ENCODE data around the gene DROSHA. TPM values are rescaled to one million over a fixed set of nuclear protein-coding genes. Genes with fewer than 3 reads are reported as not detected.

The DROSHA gene
- total RNA-seq, 1 experiment from 2014 or later = 106 TPM

DNA sequence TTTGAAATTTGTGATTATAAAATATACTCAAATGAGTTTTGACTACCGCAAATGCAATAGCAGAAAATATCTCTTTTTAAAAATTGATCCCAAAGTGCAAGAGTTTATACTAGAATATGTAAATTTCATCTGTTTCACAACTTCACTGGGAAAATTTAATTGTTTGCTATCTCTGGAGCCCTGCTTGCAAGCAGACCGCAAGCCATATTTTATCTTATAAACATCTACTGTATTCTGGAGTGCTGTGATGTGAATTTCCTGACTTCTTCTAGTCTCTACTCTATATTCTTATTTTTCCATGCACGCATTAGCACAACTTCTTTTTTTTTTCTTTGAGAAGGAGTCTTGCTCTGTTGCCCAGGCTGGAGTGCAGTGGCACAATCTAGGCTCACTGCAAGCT, 98.7 kb downstream of the DROSHA start:
- H2BK120ac ChIP-seq (ENCODE audit: low read depth, low read length, poor library complexity, severe bottlenecking) = no peak overlapping the region
- Mint-ChIP-seq H3K9me3 (no peaks in the 10 kb centered on the region), H3K36me3 (ENCODE audit: insufficient read depth in 1 of 3, low read depth in 3 of 3) (peaks cover 12 to 42% (median 19%) of the 10 kb centered on the region in 3 experiments), H3K4me1 (peaks cover 2 to 4% of the 10 kb centered on the region in 2 experiments), H3K4me3 (no peak overlapping the region), H3K27ac (peak overlapping the region in 1 of 3 experiments; percentile 66; a peak in 1 of 7 replicates), H3K27me3 (ENCODE audit: low read depth) (no peaks in the 10 kb centered on the region)
- no peak overlapping the region for H2AK5ac ChIP-seq (ENCODE audit: insufficient read length, low read length)
- no peaks in the 10 kb centered on the region for H3K79me2 ChIP-seq (ENCODE audit: insufficient read depth, low read length)
- H3K18ac ChIP-seq (ENCODE audit: insufficient read length, low read depth, low read length) = no peak overlapping the region
- no CpG with 5 or more reads among the region's 3 CpGs for WGBS (ENCODE audit: extremely low coverage, insufficient read length, low lambda C conversion rate)
- no peak overlapping the region for H3K4me2 ChIP-seq (ENCODE audit: insufficient read depth, insufficient read length, low read length)
- H3K9me3 ChIP-seq (ENCODE audit: control insufficient read depth, low read depth, low read length) = no peaks in the 10 kb centered on the region
- no peak overlapping the region for H4K8ac ChIP-seq (replicated peaks; ENCODE audit: insufficient read length, low read depth, low read length)
- H4K20me1 ChIP-seq (ENCODE audit: control insufficient read depth, insufficient read depth, insufficient read length) = no peaks in the 10 kb centered on the region
- H3K14ac ChIP-seq (ENCODE audit: insufficient read depth, low read length) = no peak overlapping the region
- H3K56ac ChIP-seq (ENCODE audit: insufficient read length, low read depth, low read length) = no peak overlapping the region
- no peak overlapping the region for H3K23ac ChIP-seq (ENCODE audit: insufficient read length, low read depth, low read length)
- H2AFZ ChIP-seq (ENCODE audit: low read length) = no peak overlapping the region
- DNase-seq = no peak
- no peaks in the 10 kb centered on the region for H3K79me1 ChIP-seq (ENCODE audit: insufficient read depth, low read depth, low read length, poor library complexity, severe bottlenecking)
- H3K23me2 ChIP-seq (ENCODE audit: insufficient read length, low read depth, low read length, poor library complexity, severe bottlenecking) = no peaks in the 10 kb centered on the region
- no peak overlapping the region for H3K9ac ChIP-seq (ENCODE audit: extremely low read depth, insufficient read length, low read length)
- no peaks in the 10 kb centered on the region for H3K4me1 ChIP-seq (ENCODE audit: insufficient read depth, low read length)
- no peaks in the 10 kb centered on the region for H3K27me3 ChIP-seq (ENCODE audit: insufficient read depth, low read length)
- no peak overlapping the region for H4K91ac ChIP-seq (ENCODE audit: insufficient read length, low read depth, low read length)
- no peak overlapping the region for H3K27ac ChIP-seq (ENCODE audit: insufficient read length, low read depth, low read length)
- H3T11ph ChIP-seq (ENCODE audit: low read length) = no peak overlapping the region
- H3K4ac ChIP-seq (ENCODE audit: low read depth, low read length) = no peak overlapping the region
- H2BK5ac ChIP-seq (ENCODE audit: insufficient read length, low read length) = no peak overlapping the region
- H2BK12ac ChIP-seq (ENCODE audit: insufficient read length, low read depth, low read length) = no peak overlapping the region
- no peak overlapping the region for H4K5ac ChIP-seq (ENCODE audit: insufficient read length, low read depth, low read length)
- H2BK20ac ChIP-seq (ENCODE audit: low read depth, low read length, poor library complexity, severe bottlenecking) = no peak overlapping the region
- TF ChIP-seq, protein P1, sequence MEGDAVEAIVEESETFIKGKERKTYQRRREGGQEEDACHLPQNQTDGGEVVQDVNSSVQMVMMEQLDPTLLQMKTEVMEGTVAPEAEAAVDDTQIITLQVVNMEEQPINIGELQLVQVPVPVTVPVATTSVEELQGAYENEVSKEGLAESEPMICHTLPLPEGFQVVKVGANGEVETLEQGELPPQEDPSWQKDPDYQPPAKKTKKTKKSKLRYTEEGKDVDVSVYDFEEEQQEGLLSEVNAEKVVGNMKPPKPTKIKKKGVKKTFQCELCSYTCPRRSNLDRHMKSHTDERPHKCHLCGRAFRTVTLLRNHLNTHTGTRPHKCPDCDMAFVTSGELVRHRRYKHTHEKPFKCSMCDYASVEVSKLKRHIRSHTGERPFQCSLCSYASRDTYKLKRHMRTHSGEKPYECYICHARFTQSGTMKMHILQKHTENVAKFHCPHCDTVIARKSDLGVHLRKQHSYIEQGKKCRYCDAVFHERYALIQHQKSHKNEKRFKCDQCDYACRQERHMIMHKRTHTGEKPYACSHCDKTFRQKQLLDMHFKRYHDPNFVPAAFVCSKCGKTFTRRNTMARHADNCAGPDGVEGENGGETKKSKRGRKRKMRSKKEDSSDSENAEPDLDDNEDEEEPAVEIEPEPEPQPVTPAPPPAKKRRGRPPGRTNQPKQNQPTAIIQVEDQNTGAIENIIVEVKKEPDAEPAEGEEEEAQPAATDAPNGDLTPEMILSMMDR (conservative IDR thresholded peaks at IDR 0.05) = no peak
- H2BK15ac ChIP-seq (ENCODE audit: low read depth, low read length) = no peak overlapping the region

Data from H9 (cell line).